Measurements from ENCODE around the gene FXYD2. TPM values are rescaled to one million over a fixed set of nuclear protein-coding genes. Genes with fewer than 3 reads are reported as not detected.
A peak's percentile ranks its signal among the peaks of the same experiment; 100 is the strongest.

The FXYD2 gene
- total RNA-seq, 2 experiments from 2014 or later = 1.7 to 2.1 TPM

- H3K9me3 ChIP-seq (ENCODE audit: control insufficient read depth in 1 of 2, insufficient read depth in 1 of 2, low read length in 2 of 2) = no peaks in the 10 kb centered on the region
- peaks cover 67% of the 10 kb centered on the region for H3K4me1 ChIP-seq (ENCODE audit: insufficient read depth, low read length)
- no peaks in the 10 kb centered on the region for H3K27me3 ChIP-seq (ENCODE audit: control insufficient read depth in 1 of 2, insufficient read depth in 2 of 2, low read length in 2 of 2)
- DNase-seq = peak; percentile 70 to 92 (median 84)
- intact Hi-C loops (cut with DNase I, micrococcal nuclease) = loop anchor here (1.0 to 10.0 kb wide), 5 partner anchors 10 to 393 kb away; partner anchors contain the start of gene IL10RA (in 1 of the 2)
- peak overlapping the region; percentile 38 for H3K4me3 Mint-ChIP-seq
- ChIA-PET CTCF (interaction anchor here (0.6 to 4.4 kb wide), 16 partner anchors 11 to 234 kb away, joined by 3 to 98 read pairs (median 3); no protein-coding TSS in a partner anchor), POLR2A (interaction anchor here (0.7 to 2.3 kb wide), 5 partner anchors 9 to 234 kb away, joined by 3 to 15 read pairs (median 4); no protein-coding TSS in a partner anchor)
- H3K27me3 Mint-ChIP-seq = no peaks in the 10 kb centered on the region
- TF ChIP-seq CTCF (IDR thresholded peaks at IDR 0.05) = peak; percentile 97
- H3K4me3 ChIP-seq (ENCODE audit: low read length) = no peak overlapping the region
- peak; percentile 16 for ATAC-seq (ENCODE audit: poor library complexity)
- peaks cover 50% of the 10 kb centered on the region for H3K4me1 Mint-ChIP-seq (ENCODE audit: low read depth)
- peak overlapping the region; percentile 87 for H3K27ac Mint-ChIP-seq
- H3K36me3 Mint-ChIP-seq (ENCODE audit: low read depth) = no peaks in the 10 kb centered on the region
- H3K27ac ChIP-seq (ENCODE audit: low read depth in 1 of 2, low read length in 2 of 2) = no peak overlapping the region
- H3K36me3 ChIP-seq (ENCODE audit: insufficient read depth, low read length) = no peaks in the 10 kb centered on the region
- H3K9me3 Mint-ChIP-seq = no peaks in the 10 kb centered on the region
These were observed 7.0 kb downstream of the FXYD2 start for GRCh38 chr11:117817368-117818040.

DNA sequence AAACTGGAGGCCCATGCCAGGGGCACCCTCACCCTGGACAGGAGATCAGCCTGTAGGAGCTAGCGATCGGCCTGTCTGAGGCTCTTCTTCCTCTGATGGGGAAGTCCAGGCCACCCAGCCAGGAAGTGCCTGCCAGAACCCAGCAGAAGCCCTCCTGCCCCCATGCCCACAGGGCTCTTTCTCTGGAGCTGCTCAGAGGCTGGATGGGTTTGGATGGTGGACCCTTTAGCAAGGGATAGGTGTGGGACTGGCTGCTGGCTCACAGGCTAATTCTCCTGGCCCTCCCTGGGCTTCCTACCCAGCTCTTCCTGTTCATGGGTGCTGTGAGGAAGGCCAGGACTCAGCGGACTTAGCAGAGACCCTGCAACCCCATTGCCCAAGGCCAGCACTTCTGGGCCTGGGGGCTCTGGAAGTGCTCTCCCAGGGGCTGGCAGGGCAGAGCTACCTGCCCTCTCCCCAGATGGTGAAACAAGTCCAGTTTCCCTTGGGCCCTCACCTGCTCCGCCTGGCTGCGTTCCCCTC is 7.6 kb downstream of the FXYD2 start:
- peak overlapping the region; percentile 38 for H3K4me3 Mint-ChIP-seq
- H3K27ac ChIP-seq (ENCODE audit: low read depth in 1 of 2, low read length in 2 of 2) = peak overlapping the region in 1 of 2 donors; percentile 87

More for the DNA sequence above, 7.6 kb downstream of the FXYD2 start:
- DNase-seq (peak in 2 of 14 experiments; percentile 51 to 60), ATAC-seq (ENCODE audit: poor library complexity) (no peak)
- no peak for TF ChIP-seq CTCF (IDR thresholded peaks at IDR 0.05)
- no peaks in the 10 kb centered on the region for H3K9me3 Mint-ChIP-seq
- no peaks in the 10 kb centered on the region for H3K27me3 Mint-ChIP-seq
- intact Hi-C loops (cut with DNase I, micrococcal nuclease) = loop anchor here (1.0 to 10.0 kb wide), 5 partner anchors 10 to 392 kb away; partner anchors contain the start of gene IL10RA (in 1 of the 2)
- H3K9me3 ChIP-seq (ENCODE audit: control insufficient read depth in 1 of 2, insufficient read depth in 1 of 2, low read length in 2 of 2) = no peaks in the 10 kb centered on the region
- H3K36me3 ChIP-seq (ENCODE audit: insufficient read depth, low read length) = no peaks in the 10 kb centered on the region
- peaks cover 61% of the 10 kb centered on the region for H3K4me1 ChIP-seq (ENCODE audit: insufficient read depth, low read length)
- CTCF ChIA-PET = interaction anchor here (0.7 to 4.4 kb wide), 10 partner anchors 10 to 236 kb away, joined by 3 to 98 read pairs (median 6); no protein-coding TSS in a partner anchor
- peaks cover 45% of the 10 kb centered on the region for H3K4me1 Mint-ChIP-seq (ENCODE audit: low read depth)
- POLR2A ChIA-PET = interaction anchor here (1.0 to 2.3 kb wide), 4 partner anchors 9 to 134 kb away, joined by 3 to 15 read pairs (median 6); no protein-coding TSS in a partner anchor
- H3K36me3 Mint-ChIP-seq (ENCODE audit: low read depth) = no peaks in the 10 kb centered on the region
- no peaks in the 10 kb centered on the region for H3K27me3 ChIP-seq (ENCODE audit: control insufficient read depth in 1 of 2, insufficient read depth in 2 of 2, low read length in 2 of 2)
- H3K4me3 ChIP-seq (ENCODE audit: low read length) = peak overlapping the region; percentile 15
- peak overlapping the region; percentile 87 for H3K27ac Mint-ChIP-seq
